GM12864 (cell line): Measurements from ENCODE around the gene CPB2.

Source experiments
- DNase-seq: peaks from one replicate; pipeline ENCODE4 v3.0.0-alpha.2; 2011; ENCODE audit warnings: low read depth
- H3K4me3 ChIP-seq: 2 replicates; pipeline ENCODE4 v1.5.1; 2011; ENCODE audit warnings: mild to moderate bottlenecking, low read depth, low read length, control low read depth
- TF ChIP-seq, protein P1 (sequence below): IDR thresholded peaks from 2 replicates; pipeline ENCODE4 v1.5.1; 2011; ENCODE audit warnings: low read depth, mild to moderate bottlenecking, moderate library complexity, low read length, control low read depth, inconsistent platforms; ENCODE audit errors: missing control alignments

Gene CPB2

DNA sequence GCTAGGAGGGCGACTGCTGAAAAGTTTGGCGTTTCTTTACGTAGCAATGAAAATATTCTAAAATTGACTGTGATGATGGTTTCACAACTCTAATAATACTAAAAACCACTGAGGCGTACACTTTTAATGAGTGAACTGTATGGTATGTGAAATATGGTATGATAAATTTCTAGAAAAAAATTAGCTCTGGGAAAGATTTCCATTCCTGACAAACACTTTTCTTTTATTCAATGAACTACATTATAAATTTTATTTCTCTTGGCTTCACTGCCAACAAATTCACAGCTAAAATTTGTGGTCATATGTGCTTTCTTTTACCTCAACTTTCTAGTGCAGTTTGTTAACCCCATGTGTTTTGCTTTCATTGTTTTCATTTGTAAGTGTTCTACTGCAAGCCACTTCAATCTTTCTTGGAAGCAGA lies 63.4 kb downstream of the CPB2 start:
- TF ChIP-seq, protein P1, sequence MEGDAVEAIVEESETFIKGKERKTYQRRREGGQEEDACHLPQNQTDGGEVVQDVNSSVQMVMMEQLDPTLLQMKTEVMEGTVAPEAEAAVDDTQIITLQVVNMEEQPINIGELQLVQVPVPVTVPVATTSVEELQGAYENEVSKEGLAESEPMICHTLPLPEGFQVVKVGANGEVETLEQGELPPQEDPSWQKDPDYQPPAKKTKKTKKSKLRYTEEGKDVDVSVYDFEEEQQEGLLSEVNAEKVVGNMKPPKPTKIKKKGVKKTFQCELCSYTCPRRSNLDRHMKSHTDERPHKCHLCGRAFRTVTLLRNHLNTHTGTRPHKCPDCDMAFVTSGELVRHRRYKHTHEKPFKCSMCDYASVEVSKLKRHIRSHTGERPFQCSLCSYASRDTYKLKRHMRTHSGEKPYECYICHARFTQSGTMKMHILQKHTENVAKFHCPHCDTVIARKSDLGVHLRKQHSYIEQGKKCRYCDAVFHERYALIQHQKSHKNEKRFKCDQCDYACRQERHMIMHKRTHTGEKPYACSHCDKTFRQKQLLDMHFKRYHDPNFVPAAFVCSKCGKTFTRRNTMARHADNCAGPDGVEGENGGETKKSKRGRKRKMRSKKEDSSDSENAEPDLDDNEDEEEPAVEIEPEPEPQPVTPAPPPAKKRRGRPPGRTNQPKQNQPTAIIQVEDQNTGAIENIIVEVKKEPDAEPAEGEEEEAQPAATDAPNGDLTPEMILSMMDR: no peak
- DNase-seq: no peak

DNA sequence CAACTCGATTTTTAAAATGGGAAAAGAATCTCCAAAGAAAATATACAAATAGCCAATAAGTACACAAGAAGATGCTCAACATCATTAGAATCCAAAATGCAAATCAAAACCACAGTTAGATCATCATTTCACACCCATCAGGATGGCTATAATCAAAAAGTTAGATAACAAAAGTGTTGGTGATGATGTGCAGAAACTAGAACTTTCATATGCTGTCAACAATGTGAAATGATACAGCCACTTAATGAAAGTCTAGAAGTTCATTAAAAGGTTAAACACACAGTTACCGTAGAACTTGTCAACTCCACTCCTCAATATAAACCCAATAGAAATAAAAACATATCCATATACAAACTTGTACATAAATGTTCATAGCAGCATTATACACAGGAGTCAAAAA lies 64.1 kb downstream of the CPB2 start:
- TF ChIP-seq, protein P1: no peak
- no peak overlapping the region for H3K4me3 ChIP-seq
- DNase-seq: no peak

More for the DNA sequence above, 63.4 kb downstream of the CPB2 start:
- no peak overlapping the region for H3K4me3 ChIP-seq

DNA sequence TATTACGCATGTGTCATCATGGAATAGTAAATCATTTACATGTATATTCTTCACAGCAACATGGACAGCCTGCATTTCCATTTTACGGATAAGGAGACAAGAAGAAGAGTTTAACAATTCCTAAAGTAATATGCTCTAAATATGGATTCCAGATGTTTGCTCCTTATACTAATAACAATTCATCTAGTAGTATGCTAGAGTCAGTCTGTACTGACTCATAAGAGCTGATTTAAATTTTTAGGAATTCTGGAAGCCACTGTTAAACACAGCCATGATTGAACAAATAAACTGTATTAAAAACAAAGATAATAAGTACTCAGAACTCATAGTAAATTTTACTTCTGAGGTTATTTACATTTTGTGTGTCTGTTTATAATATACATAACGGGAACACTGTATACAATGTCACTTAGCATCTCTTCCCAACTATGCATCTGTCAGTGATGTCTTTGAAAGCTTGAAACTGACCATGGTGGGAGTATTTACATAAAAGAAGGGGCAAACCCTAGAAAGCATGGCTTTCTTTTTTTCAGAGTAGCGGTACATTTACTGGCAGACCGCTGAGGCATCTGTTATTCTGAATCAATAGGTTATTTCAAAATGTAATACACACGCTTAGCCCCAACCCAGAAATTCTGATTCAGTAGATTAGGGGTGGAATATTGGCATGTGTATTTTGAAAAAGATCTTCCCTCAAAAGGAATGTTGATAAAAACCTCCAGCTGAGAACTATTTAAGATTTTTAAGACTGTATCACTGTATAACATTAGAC lies 65.2 kb downstream of the CPB2 start:
- TF ChIP-seq, protein P1: no peak
- H3K4me3 ChIP-seq: no peak overlapping the region
- no peak for DNase-seq

DNA sequence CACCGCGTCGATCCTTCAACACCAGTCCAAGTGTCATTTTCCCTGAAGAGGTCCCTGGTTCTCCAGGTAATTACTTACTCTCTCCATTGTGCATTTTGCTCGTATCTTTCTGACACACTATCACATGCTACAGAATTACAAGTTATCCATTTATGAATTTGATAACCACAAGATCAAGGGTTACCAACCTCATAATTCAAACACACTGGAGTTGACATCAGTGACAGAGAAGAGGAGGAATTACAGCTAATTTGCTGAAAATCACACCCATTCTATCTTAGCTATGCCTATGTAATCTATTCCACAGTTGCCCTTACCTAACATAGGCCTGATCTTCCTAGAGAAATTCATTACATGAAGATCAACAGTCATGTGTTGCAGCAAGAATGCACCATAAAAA lies 66.5 kb downstream of the CPB2 start:
- H3K4me3 ChIP-seq: no peak overlapping the region
- no peak for DNase-seq
- TF ChIP-seq, protein P1: no peak

DNA sequence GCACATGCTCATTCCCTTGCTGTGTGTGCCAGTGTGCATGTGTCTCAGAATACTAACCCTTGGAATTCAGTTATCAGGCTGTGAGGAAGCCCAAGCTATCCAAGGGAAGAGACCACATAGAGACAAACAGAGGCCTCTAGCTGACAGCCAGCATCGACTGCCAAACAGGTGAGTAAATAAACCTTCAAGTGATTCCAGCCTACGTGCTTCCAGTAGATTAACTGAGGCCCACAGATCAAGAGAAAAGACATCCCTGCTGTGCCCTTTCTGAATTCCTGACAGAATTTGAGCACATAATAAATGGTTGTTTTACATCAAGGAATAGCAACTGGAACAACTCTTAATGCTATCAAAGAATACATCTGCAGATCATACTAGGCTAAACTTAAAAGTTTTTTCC lies 69.8 kb downstream of the CPB2 start:
- H3K4me3 ChIP-seq: no peak overlapping the region
- DNase-seq: no peak
- TF ChIP-seq, protein P1: no peak

DNA sequence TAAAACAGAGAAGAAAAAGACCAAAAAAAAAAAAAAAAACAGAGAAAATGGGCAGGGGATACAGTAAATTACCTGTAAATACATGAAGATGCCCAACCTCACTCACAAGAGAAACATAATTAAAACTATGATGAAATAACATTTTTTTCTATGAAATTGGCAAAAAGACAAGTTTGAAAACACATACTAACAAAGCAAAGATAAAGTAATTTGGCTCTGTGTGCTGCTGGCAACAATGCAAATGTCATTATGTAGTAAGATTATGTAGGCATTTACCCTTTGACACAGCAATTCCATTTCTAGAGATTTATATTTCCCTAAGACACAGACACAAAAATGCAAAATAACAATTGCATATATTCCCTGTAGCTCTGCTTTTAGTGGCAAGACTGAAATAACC lies 72.5 kb downstream of the CPB2 start:
- H3K4me3 ChIP-seq: no peak overlapping the region
- DNase-seq: no peak
- TF ChIP-seq, protein P1: no peak
